NCI-H2227 (cell line): ENCODE results near the gene ANKRD33B.
"Not testable (repeated sequence)": the region's sequence is repeated elsewhere in the genome, so short reads cannot be mapped to it uniquely, and the experiment has no call there.

ENCODE experiments used
- DNase-seq: peaks from one replicate; lab custom pipeline; 2025; ENCODE audit not compliant: unreplicated experiment; lab: John Stamatoyannopoulos, UW

The ANKRD33B gene

DNA sequence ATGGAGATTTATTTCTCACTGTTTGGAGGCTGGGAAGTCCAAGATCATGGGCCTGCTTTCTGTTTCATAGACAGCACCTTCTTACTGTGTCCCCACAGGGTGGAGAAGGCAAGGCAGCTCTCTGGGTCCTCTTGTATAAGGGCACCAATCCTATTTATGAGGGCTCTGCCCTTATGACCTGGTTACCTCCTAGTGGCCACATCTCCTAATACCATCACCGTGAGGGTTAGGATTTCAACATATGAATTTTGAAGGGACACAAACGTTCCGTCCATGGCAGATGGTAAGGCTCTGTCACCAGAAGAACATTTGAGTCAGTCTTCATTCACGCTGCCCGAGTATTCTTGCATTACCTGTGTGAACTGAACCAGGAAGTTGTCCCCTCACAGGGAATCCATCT lies 48.4 kb downstream of the ANKRD33B start:
- no peak for DNase-seq

GRCh38 chr5:10615693-10616092 lies 51.8 kb downstream of the ANKRD33B start:
- DNase-seq: no peak

- no peak for DNase-seq
Observed at GRCh38 chr5:10617103-10617502, 53.2 kb downstream of the ANKRD33B start.

DNA sequence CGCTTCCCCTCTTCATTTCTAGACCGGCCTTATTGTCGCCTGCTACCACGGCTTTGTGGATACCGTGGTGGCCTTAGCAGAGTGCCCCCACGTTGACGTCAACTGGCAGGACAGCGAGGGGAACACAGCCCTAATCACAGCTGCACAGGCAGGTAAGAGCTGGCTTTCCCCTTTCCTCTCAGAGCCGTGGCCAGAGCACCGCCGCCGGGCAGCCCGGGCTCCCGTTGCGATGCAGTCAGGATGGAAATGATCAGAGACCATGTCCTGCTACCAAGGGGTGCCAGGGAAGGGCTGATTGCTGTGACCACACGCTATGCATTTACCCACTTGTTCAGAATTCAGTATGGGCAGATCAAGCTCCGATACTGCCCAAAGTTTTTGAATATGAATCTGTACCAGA lies 54.4 kb downstream of the ANKRD33B start:
- no peak for DNase-seq

DNA sequence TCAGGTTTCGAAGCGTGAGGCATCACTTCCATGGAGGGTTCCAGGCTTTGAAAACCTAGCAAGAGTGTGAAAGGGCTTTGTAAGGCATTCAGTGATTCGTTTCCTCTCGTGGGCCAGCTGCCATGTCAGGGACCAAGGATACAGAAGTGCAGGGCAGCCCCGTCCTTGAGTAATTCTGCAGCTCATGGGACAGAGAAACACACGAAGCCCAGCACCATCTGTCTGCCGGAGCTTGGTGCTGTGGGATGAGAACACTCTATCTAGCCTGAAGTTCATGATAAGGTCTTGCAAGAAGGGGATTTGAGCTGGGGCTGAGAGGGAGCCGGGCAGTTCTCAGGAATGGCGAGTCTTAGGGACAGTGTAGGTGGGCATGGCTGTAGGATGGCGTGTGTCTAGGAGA lies 55.8 kb downstream of the ANKRD33B start:
- DNase-seq: no peak

DNA sequence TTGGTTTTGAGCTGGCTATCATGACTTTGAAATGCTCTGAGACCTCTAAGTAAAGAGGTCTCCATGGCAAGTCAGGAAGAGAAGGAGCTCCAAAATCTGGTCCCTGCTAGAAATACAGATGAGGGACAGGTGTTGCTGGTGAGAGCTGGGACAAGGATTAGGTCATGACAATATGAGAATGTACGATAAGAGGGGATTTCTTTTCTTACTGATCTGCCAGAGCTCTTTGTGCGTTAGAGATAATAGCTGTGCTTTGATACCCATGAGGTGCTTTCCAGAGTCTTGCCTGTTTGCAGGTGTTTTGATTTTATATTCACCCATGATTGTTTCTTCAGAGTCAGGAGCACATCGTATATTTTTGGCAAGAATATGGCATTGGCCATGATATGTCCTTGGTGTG lies 56.5 kb downstream of the ANKRD33B start:
- DNase-seq: no peak

- no peak for DNase-seq
Observed at GRCh38 chr5:10621832-10622231, 58.0 kb downstream of the ANKRD33B start.

DNA sequence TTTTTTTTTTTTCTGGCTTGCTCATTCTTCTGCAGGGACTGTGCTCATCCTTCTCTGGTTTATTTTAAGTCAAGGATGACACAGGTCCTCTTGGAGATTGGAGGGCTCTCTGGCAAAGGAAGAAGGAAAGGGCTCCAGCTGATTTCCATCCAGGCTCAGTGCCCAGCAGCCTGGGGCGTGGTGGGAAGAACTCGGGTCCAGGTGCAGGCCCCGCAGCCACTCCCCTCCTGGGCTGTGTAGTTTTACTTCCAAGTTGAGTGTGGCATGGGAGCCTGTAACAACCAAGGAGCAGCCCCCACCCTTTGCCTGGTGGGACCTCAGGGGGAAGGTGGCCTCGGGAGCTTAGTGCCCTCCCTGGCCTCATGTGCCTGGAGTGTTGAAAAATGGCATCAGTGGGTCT lies 58.9 kb downstream of the ANKRD33B start:
- no peak for DNase-seq

DNA sequence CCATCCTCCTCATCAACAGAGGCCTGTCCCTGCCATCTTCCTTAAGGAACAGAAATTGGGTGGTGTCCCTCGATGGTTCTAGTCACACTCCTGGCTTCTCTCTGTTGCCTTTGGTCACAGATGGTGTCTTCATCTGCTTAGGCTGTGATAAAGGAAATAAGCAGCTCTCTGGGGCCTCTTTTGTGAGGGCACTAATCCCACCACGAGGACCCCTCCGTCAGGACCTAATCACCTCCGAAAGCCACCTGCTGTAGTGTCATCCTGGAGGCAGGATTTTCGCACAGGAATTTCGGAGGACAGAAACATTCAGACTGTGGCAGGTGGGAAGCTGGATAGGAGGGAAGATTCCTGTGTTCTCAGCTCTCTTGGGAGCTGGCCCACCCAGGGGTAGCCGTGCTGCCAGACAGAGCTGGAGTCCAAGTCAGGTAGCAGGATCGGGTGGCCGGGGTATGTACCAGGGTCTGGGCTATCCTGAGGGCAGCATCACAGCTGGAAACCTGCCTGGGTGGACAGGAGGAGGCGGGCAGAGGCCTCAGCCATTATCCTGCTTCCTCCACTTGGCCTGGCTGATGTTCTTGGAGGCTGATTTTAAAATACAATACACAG lies 59.5 kb downstream of the ANKRD33B start:
- DNase-seq: no peak

DNA sequence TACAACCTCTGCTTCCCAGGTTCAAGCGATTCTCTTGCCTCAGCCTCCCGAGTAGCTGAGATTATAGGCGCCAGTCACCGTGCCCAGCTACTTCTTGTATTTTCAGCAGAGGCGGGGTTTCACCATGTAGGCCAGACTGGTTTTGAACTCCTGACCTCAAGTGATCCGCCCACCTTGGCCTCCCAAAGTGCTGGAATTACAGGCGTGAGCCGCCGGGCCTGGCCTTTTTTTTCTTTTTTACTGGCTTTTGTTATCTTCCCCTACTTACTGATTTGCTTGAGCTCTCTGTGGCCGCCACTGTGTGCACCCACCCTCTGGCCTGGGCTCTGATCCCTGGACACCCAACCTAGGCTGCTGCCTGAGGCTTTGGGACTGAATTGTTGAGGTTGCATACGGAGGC lies 60.3 kb downstream of the ANKRD33B start:
- no peak for DNase-seq

DNA sequence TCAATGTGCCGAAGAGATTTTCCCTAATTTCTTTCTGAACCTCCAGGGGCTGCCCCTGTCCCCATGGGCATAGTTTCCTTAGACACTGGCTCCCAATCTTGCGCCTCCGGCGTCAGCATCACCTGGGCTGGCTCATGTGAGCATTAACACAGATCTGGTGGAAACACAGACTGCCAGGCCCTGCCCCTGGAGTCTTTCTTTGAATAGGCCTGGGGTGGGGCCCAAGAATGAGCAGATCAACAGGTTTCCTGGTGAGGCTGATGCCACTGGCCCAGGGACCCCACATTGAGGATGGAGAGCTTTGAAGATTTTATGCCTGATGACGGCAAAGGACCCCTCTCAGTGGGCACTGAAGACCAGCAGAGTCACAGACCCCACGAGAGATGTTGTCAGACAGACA lies 60.8 kb downstream of the ANKRD33B start:
- DNase-seq: no peak

DNA sequence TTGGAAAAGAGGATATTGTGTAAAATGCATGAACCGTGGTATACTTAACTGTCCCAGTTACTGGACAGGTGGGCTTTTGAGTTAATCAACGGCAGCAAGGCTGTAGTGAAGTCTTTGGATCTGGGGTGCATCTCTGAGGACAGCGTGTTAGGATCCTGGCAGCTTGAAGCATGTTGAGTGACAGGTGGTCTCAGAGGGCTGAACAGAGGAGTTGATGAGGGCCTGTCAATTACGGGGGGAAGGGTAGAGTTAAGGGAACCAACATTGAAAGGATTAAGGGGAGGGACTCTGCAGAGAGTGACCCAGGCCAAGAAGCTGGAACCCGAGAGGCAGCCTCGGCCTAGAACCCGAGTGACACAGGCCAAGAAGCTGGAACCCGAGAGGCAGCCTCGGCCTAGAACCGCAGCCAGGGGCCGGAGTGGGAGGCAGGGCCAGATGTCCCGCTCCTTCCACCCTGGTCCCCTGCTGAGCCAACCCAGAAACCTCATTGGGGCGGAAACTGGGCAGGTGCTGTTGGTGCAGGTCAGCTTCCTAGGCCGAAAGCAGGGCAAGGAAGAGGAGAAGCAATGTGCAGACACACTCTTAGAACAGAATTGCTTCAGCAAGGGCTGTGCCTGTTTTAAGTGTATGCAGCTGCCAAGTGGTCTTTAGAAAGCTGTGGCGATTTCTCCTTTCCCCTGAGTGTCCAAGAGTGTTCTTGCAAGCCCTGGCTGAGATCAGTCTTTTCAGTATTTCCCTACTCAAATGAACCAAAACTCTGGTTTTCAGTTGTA lies 62.0 kb downstream of the ANKRD33B start:
- DNase-seq: no peak

- no peak for DNase-seq
Observed at GRCh38 chr5:10626473-10627013, 62.7 kb downstream of the ANKRD33B start.

DNA sequence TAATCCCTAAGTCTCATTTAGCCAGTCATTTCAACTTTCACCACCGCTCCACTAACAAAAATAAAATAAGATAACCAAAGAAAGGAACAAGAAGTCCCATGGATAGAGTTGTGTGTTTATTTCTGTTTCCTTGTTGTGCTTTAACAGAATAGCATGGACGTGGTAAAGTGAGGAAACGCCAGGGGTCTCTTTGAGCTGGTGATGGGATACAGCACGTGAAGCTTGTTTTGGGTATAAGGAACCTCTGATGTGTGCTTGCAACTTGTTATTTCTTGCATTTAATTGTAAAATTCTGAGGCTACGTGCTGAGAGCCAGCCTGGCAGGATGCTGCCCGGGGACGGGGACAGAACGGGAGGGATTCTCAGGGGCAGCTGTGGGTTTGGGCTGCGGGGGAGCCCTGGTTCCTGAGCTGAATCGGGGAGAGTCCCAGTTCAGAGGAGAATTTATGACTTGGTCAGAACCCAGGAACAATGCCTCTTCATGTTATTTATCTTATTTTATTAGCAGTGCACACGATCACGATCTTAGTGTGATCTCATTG lies 63.4 kb downstream of the ANKRD33B start:
- no peak for DNase-seq

DNA sequence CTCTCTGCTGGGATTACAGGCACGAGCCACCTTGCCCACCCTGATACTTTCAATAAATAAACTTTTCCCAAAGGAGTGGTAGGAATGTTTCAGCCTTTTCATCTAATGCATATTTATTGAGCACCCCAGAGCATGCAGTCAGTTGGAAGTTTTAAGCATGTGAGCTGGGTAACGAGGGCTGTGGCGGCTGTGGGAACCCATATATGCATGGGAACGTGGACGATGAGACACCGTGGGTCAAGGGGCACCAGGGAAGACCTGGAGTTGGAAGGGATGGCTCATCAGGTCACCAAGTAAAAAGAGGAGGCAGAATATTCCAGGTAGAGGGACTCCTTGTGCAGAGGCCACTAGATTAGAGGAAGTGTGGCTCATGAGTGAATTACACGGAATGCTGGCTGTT lies 64.7 kb downstream of the ANKRD33B start:
- no peak for DNase-seq

GRCh38 chr5:10629682-10630081 lies 65.8 kb downstream of the ANKRD33B start:
- no peak for DNase-seq

GRCh38 chr5:10630126-10630525 lies 66.3 kb downstream of the ANKRD33B start:
- DNase-seq: no peak

DNA sequence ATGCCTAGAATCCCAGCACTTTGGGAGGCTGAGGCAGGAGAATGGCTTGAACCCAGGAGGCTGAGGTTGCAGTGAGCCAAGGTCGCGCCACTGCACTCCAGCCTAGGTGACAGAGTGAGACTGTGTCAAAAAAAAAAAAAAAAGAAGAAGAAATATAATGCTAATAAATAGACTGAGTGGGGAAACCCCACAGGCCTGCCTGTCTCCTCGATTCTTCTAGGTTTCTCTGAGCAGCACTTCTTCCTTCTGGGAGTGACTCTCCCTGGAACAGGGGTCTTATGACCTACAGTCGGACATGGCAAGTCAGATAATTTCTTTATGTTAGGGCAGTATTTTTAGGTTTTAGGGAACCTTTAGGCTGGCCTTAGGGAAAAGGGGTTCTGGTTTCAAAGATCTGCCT lies 66.9 kb downstream of the ANKRD33B start:
- DNase-seq: not testable (repeated sequence)

DNA sequence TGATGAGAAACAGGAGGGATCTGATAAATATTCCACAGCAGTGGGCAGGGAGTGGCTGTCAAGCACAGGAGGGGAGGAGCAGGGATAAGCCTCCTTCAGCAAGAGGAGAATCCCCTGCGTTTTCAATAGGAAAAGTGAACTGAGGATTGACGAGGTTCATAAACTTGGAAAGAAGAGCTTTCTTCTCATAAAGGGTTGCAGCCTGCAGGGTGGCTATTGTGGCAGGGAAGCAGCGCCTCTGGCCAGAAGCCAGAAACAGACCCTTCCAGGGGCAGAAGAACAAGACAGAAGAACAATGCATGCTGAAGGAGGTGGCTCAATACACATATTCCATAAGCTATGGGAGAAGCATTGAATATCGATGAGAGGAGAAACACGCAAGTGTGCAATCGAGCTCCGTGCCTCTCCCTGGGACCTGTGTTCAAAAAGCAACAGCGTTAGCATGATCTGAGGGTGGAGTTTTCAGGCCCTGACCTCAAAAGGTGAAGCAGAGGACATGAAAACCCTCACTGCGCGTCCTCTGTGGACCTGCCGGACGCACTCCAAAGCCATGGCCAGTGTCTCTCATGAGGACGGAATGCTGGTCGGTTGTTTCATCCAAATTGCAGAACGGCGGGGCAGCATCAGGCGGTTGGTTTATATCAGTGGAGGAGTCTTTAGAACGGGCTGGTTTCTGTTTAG lies 67.6 kb downstream of the ANKRD33B start:
- no peak for DNase-seq

DNA sequence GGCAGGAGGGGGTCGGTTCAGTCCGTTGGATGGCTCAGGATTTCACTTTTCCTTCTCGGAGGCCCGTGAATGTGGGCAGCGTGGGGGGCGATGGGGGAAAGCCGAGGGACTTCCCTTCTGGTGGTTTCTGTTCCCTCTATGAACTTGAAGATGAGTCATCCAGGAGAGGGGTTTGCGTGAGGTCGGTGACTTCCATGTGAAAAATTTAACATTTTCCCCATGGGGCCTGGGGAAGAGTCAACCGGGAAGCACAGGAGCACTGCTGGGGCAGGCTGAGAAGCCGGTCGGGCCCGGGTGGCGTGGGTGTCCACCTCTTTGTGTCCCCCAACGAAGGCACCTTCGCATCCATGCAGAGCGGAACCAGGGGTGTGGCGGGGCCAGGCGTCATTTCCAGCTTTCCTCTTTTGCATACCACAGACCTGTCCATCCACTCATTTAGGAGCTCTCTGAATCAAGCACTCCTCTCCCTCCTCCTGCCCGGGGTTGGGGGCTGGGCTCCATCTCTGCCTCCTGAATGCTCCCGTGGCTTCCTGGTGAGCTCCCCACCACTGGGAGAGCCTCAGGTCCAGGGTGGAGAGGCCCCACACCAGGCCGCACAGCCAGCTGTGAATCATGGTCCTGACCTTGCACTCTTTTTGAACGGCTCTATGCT lies 68.4 kb downstream of the ANKRD33B start:
- no peak for DNase-seq
